Stimulated activated CD8-positive, alpha-beta memory T cell treated with anti-CD3 and anti-CD28 coated beads, Interleukin-4, amount 100 ng/mL, for 48 hours (primary cell): ENCODE results near the gene UNC119B.
A peak's percentile ranks its signal among the peaks of the same experiment; 100 is the strongest.

ENCODE experiments used
- DNase-seq: peaks from one replicate; pipeline ENCODE4 v3.0.0-alpha.2; 2020

The UNC119B gene

DNA sequence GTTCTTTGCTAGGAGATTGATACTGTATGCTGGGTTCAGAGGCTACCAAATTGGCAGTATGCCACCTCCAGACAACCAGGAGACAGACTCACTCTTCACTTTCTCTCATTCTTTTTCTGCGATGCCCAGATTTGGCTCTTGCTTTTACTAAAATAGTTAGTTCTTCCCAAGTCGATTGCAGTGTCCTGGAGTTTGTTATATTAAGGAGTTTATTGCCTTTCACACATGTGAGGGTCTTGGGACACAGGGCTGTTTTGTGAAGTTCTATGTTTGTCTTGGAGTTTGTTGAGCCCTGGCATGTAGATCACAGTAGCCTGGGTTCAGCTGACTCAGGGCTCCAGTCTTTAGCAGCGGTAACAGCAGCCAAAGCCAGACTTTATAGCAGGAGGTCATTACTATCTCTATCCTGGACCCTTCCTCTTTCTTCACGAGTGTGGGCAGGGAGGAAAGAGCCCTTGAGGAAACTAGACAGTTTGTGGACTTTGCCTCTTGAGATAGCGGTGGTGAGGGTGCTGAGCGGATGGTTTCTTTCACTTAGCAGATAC lies 21.7 kb upstream of the UNC119B start:
- no peak for DNase-seq

DNA sequence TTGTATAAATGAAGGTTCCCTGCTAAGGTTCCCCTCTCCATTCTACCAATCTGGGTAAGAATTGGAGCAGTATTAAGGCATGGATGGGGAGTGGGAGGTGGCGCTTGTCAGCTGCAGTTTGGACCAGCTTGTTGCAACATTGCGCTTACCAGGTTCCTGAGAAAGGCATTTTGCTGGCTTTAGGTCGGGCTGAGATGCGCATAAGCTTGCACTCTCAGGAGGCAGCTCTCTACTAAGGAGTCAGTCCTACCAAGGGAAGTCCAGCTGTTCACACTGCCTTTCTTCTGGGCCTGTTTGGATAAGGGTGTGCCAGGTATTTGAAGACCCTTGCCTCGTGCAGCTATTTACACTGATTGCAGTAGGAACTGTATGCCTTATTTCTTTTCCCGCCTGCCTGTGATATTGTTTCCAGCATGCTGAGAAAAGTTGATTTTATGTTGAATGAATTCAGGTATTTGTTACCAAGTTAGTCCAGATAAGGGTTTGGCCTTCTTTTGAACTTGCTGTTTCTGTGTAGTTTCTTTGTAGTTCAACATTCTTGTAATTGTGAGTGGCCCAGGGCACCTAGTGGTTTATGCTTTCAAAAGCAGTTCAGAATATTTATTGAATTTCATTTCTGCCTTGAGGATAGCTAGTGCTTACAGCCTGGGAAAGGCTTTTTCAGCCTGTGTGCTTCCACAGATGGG lies 20.7 kb upstream of the UNC119B start:
- DNase-seq = no peak

DNA sequence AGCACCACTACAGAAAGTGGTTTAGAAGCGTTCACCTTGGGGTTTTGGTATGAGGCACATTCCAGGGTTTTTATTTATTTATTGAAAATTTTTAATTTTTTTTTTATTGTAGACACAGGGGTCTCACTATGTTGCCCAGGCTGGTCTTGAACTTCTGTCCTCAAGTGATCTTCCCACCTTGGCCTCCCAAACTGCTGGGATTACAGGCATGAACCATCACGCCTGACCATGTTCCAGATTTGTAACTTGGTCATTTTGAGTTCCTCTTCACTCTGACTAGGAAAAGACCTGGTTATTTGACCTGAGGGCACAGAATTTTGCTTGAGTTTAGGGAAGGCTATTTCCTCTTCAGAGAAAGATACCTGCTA lies 20.2 kb upstream of the UNC119B start:
- DNase-seq = no peak

DNA sequence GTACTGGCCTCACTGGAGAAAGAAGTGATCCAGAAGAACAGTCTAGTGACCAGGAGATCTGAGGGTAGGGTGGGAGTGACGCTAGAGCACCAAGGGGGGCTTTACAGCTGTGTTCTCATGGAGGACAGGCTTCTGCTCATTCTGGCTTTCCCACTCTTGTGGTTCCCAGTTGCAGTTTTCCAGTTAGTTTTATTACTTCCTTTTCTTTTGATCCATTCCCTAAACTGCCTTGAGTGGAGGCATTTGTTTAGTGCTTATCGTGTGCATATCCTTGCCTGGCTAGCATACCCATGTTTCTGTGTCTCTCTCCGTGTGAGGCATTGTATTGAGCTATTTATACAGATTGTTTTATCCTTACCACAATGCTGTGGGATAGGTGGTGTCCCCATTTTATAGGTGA lies 19.3 kb upstream of the UNC119B start:
- DNase-seq = no peak

DNA sequence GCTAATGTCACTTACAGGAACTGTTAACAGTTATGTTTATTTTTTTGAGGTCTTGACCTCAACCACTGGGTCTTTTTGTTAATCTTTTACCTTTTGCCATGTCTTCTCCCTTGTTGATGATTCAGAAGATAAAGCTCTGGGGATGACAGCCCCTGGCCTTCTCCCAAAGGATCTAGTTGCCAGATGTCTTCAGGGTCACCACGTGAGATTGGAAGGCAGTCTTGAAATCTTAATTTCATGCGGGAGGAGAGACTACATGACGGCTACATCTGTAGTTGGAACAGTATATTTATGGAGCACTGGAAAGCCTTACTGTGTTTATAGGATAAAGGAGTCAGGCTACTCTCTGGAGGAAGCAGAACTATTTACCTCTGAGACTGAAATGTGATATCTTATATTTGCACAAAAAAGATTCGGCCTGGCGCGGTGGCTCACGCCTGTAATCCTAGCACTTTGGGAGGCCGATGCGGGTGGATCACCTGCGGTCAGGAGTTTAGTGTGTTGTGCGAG lies 17.7 kb upstream of the UNC119B start:
- DNase-seq = no peak

DNA sequence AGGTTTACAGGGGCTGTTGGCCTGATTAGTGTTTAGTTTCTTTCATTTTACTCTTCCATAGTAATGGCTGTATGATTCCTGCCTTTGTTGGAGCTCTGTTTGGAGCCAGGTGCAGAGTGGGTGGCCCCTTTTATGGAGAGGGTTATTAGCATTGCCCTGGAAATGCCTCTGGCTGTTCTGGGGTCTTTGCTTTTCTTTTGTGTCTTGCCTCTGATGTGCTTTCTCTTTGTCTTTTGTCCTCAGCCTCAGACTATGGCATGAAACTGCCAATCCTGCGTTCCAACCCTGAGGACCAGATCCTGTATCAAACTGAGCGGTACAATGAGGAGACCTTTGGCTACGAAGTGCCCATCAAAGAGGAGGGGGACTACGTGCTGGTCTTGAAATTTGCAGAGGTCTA lies 16.4 kb upstream of the UNC119B start:
- DNase-seq = no peak

DNA sequence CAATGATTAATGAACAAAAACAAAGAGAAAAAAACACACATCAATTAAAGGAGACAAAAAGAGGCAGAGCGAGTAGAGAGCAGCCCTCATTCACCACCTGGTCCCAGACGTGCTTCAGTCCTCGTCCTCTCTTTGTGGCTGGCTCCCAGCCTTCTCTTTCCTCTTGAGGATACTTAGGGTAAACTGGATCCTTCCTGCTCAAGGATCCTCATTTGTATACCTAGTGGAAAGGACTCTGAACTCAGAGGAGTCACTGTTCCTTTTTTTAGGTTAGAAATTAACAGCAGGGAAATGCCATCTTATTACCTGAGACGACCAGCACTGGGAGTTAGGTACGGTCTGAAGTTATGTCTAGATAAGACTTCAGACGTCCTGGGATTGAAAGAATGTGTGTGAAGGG lies 13.6 kb upstream of the UNC119B start:
- DNase-seq = no peak

DNA sequence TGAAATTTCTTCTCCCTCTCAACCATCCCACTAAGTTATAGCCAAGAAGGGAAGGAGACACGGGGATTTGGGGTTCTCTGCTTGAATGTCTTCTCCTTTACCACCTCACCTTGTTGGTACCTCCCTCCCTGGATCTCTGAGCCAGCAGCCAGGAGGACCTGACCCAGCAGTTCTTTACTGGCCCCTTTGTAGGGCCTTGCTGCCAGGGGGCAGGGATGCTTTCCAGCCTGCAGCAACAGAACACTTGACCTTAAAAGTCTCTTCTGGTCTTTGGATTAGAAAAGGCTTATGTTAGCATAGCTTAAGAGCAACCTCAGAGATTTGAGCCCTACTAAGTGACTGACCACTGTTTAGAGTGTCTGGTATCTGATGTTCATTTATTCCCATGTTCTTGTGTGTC lies 12.9 kb upstream of the UNC119B start:
- no peak for DNase-seq

DNA sequence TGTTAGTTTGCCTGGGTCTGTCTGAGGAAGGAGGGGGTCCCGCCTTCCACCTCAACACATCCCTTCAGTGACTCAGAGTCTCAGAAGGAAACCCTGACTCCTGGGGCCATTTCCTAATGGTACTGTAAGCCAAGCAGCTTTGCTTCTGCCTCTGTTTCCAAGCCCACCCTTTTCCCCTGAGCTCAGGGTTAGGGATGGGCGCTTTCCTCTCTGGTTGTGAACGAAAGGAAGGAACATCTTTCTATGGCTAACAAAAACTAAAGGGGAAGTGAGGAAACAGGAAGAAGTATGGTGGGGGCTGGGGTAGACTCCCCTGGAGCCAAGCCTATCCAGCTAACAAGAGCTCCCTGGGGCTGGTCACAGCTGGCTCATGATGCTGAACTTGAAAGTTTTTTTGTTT lies 11.6 kb upstream of the UNC119B start:
- DNase-seq = no peak

DNA sequence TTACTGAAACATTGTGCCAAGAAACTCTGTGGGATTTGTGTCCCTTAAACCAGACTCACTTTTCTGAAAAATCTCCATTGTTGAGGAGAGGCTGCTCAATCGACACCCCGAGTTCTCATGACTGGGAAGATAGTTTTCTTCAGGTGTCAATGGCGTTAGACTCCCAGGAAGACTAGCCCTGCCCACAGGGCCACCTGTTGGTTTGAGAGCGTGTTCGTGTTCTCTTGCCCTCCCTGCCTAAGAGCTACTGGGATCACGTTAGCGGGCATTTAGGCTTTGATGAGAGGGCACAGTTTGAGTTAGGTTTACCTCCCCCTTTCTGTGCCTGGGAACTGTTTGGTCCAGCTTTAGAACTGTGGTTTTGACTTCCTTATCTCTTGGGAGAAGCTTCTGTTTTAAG lies 10.7 kb upstream of the UNC119B start:
- no peak for DNase-seq

DNA sequence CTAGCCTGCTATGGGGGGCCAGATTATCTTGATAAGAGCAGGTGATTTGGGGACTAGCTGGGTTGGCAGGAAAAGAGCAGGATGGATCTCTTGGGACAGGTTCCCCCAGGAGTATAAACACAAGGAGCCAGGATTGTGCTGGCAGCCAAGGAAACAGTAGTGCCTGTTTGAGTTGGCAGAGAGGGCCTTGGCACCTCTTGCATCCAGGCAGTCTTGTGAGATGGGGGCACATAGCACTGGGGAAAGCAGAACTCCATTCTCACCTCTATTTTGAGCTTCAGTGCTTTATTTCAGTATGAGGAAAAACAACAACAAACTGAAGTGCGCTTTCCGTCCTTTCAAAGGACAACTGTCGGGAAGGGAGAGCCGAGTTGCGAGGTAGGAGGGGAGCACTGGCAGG lies 9.4 kb upstream of the UNC119B start:
- DNase-seq = no peak

DNA sequence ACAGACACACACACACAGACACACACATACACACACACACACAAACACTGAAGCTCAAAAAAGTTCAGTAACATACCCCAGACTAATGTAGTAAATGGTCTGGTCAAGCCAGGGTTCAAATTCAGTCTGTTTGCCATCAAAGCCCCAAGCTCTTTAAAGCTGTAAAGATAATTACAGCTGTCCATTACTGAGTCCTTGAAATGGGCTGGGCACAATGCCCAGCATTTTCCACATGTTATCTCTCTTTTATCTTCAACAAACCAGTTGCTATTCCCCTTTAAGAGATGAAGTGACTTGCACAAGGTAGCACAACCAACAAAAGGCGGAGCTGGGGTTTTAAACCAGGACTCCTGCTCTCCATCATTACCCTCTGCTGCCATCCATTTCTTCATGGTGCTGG lies 7.6 kb upstream of the UNC119B start:
- DNase-seq = no peak

DNA sequence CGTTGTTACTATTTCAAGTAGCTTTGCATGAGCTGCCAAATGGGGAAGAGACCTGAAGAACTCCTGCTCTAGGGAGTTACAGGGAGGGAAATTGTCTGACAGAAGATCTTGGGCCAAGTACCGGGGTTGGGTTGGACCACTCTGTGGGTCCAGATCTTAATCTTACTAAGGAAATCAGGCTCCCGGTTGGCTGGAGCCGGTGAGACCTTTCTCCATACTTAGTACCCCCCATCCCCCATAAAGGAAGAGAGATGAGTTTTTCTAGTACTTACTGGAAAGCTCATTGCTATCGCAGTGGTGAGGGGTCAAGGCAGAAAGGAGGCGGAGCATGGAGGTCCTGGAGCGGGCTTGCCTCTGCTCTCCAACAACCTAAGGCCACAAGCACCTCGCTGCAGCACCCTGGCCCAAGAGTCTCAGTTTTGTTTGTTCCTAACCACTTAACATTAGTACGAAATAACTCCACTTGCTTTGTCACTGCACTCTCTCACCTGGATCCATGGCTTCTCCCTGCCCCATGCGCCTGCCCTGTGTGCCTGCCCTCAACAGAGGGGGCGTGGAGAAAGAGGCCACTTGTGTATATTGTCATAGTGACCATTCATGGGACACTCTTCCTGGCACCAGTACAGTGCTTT lies 6.8 kb upstream of the UNC119B start:
- DNase-seq = no peak

DNA sequence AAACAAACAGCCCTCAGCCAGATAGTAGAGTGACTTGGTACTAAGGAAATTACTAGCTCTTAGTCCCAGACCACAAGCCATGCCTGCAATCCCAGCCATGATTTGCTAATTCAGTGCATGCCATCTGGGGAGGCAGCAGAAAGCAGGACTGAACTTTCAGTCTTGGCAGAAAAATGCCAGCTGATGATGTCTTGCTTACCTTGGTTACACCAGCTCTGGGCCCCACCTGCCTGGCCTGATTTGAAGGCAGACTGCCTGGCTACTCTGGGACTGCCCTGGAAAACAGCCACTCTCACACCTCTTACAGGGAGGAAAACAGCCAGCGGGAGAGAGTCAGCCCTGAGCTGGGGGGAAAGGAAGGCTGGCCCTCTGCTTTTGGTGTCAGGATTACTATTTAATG lies 4.6 kb upstream of the UNC119B start:
- DNase-seq = no peak

DNA sequence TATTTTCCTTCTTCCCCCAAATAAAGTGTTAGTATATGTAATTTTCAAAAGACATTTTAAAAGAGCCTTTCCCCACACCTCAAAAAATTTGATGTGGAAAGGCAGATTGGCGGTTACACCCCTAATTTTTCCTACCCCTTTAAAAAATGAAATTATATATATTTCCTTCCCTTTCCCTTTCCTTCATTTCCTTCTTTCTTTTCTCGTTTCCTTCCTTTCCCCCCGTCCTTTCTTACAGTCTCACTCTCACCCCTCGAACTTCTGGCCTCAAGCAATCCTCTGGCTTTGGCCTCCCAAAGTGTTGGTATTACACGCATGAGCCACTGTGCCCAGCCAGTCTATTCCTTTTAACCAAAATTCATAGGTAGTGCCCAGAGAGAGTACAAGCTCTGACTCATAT lies 4.2 kb upstream of the UNC119B start:
- DNase-seq = no peak

DNA sequence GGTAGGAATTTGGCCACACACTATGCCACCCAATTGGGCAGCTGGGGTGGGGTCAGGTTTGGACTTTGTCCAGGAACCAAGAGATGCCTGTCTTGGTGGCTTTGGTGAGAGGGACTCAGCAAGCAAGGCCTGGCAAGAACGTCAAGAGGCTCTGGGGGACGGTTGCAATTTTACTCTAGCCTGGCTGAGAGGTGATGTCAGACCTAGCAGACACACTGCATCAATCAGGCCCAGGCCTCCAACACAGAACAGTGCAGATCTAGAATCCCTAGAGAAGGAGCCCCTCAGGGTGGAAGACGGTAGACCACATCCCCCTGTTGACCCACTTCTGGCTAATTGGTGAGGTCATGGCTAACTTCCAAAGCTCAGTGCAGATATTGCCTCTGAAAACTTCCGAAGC lies 1.6 kb upstream of the UNC119B start:
- no peak for DNase-seq

DNA sequence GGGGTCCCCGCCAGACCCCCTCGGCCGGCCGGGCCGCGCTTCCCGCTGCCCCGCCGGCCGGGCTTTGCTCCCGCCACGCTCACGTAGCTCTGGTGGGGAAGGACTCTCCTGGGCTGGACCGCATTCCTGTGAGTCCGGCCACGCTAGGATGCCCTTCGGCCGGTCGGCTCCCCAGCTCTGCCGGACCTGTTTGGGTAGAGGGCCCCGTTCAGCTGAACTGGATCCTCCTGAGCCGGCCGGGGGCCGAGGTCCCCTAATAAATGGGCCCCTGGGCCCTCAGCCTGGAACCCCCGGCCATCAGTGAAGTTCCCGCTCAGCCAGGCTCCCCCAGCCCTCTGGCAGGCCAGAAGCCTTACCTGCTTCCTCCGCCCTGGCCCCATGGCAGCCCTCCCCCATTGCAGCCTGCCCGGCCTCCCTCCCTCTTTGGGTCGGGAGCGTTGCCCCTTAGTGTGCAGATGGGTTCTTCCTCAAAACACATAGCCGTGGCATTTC lies 593 bp downstream of the UNC119B start:
- peak; percentile 51 for DNase-seq

DNA sequence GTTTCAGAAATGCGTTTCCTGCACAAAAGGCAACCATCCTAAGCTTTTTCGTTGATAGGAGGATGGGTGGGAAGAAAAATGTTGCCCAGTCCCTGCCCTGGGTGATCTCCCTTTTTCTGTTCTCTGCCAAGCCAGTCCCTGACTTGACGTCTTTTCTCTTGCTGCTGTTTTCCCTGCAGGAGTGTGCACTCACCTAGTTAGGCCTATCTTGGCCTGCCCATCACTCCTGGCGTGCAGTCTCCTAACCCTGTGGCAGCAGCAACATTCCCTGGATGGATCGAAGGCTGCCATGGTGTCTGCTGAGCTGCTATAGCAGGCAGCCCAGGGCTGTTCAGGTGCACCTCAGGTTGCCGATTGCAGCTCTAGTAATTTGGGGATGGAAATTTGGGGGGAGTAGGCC lies 1.2 kb downstream of the UNC119B start:
- no peak for DNase-seq

DNA sequence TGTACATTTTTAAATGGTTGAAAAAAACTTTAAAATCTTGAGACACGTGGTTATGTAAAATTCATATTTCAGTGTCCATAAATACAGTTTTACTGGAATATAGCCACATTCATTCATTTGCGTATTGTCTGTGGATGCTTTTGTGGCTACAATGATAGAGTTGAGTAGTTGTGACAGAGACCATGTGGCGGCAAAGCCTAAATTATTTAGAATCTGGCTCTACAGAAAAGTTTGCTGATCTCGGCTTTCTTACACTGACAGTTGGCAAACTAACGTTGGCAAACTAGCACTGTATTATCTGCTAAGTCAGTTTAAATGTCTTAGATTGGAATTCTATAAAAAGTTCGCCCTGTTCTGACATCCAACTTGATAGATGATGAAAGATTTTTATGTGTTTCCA lies 2.4 kb downstream of the UNC119B start:
- no peak for DNase-seq

DNA sequence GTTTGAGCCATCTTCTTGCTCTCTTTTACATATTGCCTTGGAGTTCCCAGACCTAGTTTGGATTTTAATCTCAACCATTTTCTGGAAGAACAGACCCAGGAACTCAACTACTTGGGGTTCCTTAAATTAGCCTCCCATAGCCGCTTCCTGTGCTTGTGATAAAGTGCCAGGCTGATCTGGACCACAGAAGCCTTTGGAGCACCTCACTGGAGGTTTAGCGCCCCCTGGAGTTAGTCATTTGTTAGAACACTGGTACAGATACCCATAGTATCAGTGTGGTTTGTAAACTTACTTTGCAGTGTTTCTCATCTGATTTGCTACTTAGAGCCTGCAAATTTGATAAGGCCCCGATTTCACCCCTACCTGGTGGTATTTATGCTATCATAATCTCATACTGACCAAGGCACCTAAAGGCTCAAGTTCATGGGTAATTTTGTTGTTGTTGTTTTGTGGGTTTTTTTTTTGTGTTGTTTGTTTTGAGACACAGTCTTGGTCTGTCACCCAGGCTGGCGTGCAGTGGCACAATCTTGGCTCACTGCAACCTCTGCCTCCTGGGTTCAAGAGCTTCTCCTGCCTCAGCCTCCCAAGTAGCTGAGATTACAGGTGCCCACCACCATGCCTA lies 3.7 kb downstream of the UNC119B start:
- peak; percentile 78 for DNase-seq

DNA sequence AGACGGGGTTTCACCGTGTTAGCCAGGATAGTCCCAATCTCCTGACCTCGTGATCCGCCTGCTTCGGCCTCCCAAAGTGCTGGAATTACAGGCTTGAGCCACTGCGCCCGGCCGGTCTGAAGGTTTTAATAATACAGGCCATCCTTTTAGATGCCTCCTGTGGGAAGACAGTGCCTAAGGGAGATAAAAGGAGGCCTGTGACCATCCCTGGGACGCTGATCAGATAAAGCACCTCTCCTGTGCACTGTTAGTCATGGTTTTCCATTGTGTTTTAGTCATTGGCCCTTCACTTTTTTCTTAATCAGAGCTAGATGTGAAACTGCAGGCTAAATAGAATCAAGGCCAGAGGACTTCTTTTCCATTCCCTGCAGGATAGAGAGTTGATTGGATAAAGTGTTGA lies 7.8 kb downstream of the UNC119B start:
- no peak for DNase-seq

DNA sequence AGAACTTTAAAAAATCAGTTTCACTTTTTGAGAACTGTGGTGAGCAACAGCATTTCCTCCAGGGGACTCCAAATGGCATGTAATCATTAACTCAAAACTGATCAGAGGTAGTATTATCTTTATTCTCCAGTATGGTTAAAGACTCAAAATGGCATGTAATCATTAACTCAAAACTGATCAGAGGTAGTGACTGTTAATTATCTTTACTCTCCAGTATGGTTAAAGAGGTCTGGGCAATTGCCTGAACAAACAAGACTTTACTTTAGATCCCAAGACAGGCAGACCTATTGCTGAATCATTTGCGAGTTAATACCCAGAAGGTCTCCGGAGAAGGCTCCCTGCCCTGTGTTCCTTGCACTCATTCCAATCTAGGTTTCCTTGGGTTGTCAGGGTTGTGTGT lies 8.8 kb downstream of the UNC119B start:
- DNase-seq = no peak

DNA sequence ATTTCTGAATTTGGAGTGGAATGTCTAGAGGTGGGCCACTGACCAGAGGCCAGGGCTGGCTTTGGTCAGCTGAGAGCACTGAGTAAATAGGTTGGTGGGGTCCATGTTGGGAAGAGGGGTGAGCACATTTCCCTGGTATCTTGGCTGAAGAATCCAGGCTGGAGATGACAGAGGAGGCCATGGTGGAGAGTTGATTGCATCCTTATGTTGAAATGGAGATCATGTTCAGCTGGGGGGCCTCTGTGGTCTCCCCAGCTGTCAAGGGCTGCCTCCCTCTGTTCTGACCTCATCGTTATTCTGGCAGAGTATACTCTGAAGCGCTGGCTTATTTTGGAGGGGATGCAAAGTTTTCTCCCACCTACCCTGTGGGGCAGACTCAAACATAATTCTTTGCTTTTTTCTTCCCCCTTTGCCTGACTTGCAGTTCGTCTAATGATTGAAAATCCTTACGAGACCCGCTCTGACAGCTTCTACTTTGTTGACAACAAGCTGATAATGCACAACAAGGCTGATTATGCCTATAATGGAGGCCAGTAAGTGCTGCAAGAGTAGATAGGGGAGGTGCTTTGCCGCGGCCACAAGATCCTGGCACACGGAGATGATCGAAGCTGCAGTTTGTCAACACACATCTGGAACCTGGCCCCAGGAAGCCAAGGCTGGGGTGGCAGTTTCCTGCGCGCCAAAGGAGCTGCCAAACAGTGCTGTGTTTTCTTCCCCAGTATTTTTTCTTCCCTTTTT lies 9.4 kb downstream of the UNC119B start:
- no peak for DNase-seq
